ENCODE data around the gene DOK6. TPM values are rescaled to one million over a fixed set of nuclear protein-coding genes. Genes with fewer than 3 reads are reported as not detected.
A peak's percentile ranks its signal among the peaks of the same experiment; 100 is the strongest.

The DOK6 gene
- total RNA-seq, 1 donor from 2014 or later, result 19.7 TPM

- Mint-ChIP-seq H3K27ac (ENCODE audit: unreplicated experiment) (no peak overlapping the region), H3K4me1 (ENCODE audit: low read depth, unreplicated experiment) (peaks cover 9% of the 10 kb centered on the region), H3K4me3 (ENCODE audit: unreplicated experiment) (no peak overlapping the region), H3K27me3 (ENCODE audit: unreplicated experiment) (no peaks in the 10 kb centered on the region), H3K9me3 (ENCODE audit: unreplicated experiment) (peaks cover 2% of the 10 kb centered on the region), H3K36me3 (ENCODE audit: unreplicated experiment) (no peaks in the 10 kb centered on the region)
- TF ChIP-seq, protein P1, sequence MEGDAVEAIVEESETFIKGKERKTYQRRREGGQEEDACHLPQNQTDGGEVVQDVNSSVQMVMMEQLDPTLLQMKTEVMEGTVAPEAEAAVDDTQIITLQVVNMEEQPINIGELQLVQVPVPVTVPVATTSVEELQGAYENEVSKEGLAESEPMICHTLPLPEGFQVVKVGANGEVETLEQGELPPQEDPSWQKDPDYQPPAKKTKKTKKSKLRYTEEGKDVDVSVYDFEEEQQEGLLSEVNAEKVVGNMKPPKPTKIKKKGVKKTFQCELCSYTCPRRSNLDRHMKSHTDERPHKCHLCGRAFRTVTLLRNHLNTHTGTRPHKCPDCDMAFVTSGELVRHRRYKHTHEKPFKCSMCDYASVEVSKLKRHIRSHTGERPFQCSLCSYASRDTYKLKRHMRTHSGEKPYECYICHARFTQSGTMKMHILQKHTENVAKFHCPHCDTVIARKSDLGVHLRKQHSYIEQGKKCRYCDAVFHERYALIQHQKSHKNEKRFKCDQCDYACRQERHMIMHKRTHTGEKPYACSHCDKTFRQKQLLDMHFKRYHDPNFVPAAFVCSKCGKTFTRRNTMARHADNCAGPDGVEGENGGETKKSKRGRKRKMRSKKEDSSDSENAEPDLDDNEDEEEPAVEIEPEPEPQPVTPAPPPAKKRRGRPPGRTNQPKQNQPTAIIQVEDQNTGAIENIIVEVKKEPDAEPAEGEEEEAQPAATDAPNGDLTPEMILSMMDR (IDR thresholded peaks at IDR 0.05; ENCODE audit: partially characterized antibody, unreplicated experiment), result no peak
- no peak for DNase-seq
Observed at GRCh38 chr18:69483574-69483973, 82.9 kb downstream of the DOK6 start.

- Mint-ChIP-seq H3K36me3 (ENCODE audit: unreplicated experiment) (no peaks in the 10 kb centered on the region), H3K27ac (ENCODE audit: unreplicated experiment) (peak overlapping the region; percentile 57)
- TF ChIP-seq, protein P1 (IDR thresholded peaks at IDR 0.05; ENCODE audit: partially characterized antibody, unreplicated experiment), result no peak
Observed at GRCh38 chr18:69484699-69485396, 84.2 kb downstream of the DOK6 start.

DNA sequence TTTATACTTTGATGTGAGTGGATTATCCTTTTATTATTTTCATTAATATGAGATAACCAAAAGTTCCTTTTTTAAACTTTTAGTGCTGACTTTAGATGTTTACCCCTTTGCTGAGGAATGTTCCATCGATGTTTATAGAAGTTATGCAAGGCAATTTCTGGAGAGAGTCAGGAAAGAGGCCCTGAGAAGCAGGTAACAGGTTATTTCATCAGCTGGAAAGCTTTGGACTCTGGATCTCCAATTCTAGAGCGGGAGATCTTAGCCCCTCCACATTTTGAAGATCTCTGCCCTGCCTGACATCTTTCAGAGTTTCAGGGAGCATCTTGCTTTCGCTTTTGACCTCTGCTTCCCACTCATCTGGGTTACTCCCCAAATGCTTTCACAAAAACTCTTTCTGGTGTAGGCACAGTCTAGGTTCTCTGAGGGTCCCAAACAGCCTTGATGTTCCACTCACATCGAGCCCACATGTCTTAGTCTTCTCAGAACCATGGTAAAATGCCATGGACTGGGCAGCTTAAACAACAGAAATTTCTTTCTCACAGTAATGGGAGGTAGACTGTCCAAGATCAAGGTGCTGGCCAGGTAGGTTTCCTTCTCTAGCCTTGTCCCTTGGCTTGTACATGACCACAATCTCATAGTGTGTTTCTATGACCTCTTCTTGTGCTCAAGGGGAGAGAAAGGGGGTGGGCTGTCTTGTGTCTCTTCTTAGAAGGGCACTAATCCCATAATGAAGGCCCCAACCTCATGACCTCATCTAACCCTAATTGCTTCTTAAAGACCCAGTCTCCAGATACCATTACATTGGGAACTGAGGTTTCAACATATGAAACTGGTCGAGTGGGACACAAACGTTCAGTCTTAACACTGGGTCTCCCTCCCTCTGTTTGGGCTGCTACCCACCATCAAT is 87.1 kb downstream of the DOK6 start:
- Mint-ChIP-seq H3K27ac (ENCODE audit: unreplicated experiment) (no peak overlapping the region), H3K4me1 (ENCODE audit: low read depth, unreplicated experiment) (peaks cover 17% of the 10 kb centered on the region)
- TF ChIP-seq, protein P1 (IDR thresholded peaks at IDR 0.05; ENCODE audit: partially characterized antibody, unreplicated experiment), result no peak

More at GRCh38 chr18:69484699-69485396, 84.2 kb downstream of the DOK6 start:
- Mint-ChIP-seq H3K9me3 (ENCODE audit: unreplicated experiment) (peaks cover 2% of the 10 kb centered on the region), H3K4me1 (ENCODE audit: low read depth, unreplicated experiment) (peaks cover 9% of the 10 kb centered on the region), H3K27me3 (ENCODE audit: unreplicated experiment) (no peaks in the 10 kb centered on the region), H3K4me3 (ENCODE audit: unreplicated experiment) (no peak overlapping the region)
- DNase-seq, result no peak

DNA sequence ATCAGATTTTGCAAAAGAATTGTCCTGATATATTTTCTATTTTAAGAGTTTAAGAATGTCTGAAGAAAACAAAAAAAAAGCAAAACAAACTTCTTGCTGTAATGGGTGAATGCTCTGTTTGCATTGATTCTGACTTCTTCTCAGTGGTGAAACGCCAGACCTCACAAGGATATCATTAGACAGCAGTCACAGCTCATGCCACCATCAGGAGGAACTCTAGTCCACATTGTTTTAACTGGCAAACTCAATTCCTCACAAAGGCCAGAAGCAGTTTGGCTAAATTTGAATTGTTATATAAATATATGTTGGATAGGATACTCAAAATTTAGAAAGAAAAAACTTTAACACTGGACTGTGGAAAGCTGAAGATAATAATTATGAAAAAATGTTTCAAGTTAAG is 89.4 kb downstream of the DOK6 start:
- TF ChIP-seq, protein P1 (IDR thresholded peaks at IDR 0.05; ENCODE audit: partially characterized antibody, unreplicated experiment), result no peak
- Mint-ChIP-seq H3K27ac (ENCODE audit: unreplicated experiment) (peak overlapping the region; percentile 68), H3K9me3 (ENCODE audit: unreplicated experiment) (no peaks in the 10 kb centered on the region), H3K4me1 (ENCODE audit: low read depth, unreplicated experiment) (peaks cover 10% of the 10 kb centered on the region), H3K36me3 (ENCODE audit: unreplicated experiment) (no peaks in the 10 kb centered on the region), H3K4me3 (ENCODE audit: unreplicated experiment) (peak overlapping the region; percentile 49), H3K27me3 (ENCODE audit: unreplicated experiment) (peaks cover 1% of the 10 kb centered on the region)
- DNase-seq, result no peak

More for the DNA sequence above, 87.1 kb downstream of the DOK6 start:
- no peak for DNase-seq
- Mint-ChIP-seq H3K4me3 (ENCODE audit: unreplicated experiment) (no peak overlapping the region), H3K9me3 (ENCODE audit: unreplicated experiment) (peaks cover 2% of the 10 kb centered on the region), H3K27me3 (ENCODE audit: unreplicated experiment) (peaks cover 1% of the 10 kb centered on the region), H3K36me3 (ENCODE audit: unreplicated experiment) (no peaks in the 10 kb centered on the region)
